Lower leg skin (tissue), 3 donors: ENCODE results near the gene AURKAIP1.

Experiments used
- CTCF ChIP-seq, 3 donors: fragments of 450-650 bp; IDR thresholded peaks; one replicate each; pipeline ENCODE4 v1.5.1; 2016; ENCODE audit warnings: antibody characterized with exemption in 3 of 3, mild to moderate bottlenecking in 3 of 3, moderate library complexity in 2 of 3
- POLR2A ChIP-seq, 2 donors: fragments of 450-650 bp; IDR thresholded peaks; one replicate each; pipeline ENCODE4 v1.6.1; 2016 to 2017; ENCODE audit warnings: antibody characterized with exemption in 2 of 2, mild to moderate bottlenecking in 1 of 2, moderate library complexity in 1 of 2

DNA sequence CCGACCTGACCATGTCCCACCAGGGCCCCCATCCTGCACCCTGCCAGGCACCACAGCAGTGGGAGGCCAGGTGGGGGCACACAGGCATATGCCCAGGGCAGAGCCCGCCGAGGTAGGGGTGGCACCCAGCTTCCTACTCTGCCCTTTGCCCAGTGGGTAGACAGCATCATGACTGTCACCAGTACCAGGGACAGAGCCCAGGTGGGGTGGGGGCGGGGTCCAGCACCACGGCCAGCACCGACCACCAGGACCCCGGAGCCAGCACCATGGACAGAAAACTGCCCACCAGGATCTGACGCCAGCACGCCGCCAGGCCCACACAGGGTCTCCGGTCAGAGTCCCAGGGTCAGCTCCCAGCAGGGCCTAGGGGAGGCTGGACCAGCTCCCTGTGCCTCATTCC is 40.2 kb downstream of the AURKAIP1 start:
- TF ChIP-seq CTCF (IDR thresholded peaks at IDR 0.05) (no peak), POLR2A (IDR thresholded peaks at IDR 0.05) (no peak)
